GM18861 (cell line): ENCODE measurements around the gene PDE5A.

Experiments
- ATAC-seq: cut with Tn5 transposase; IDR thresholded peaks from one replicate; pipeline ENCODE4 v1.9.1; 2021; ENCODE audit not compliant: unreplicated experiment

Gene PDE5A

GRCh38 chr4:119628281-119629141, at the start of gene PDE5A:
TSS of gene PDE5A (minus strand) at chr4:119628804. CDS start at chr4:119628671, 133 bp downstream.
- ATAC-seq, result peak; percentile 85

- ATAC-seq, result no peak
Observed at GRCh38 chr4:119676101-119676500, 47.5 kb upstream of the PDE5A start.

GRCh38 chr4:119675391-119675790, 46.8 kb upstream of the PDE5A start:
- no peak for ATAC-seq

GRCh38 chr4:119672938-119673337, 44.3 kb upstream of the PDE5A start:
- no peak for ATAC-seq

- ATAC-seq, result no peak
Observed at GRCh38 chr4:119672086-119672485, 43.5 kb upstream of the PDE5A start.

- no peak for ATAC-seq
Observed at GRCh38 chr4:119671205-119671604, 42.6 kb upstream of the PDE5A start.

GRCh38 chr4:119667802-119668201, 39.2 kb upstream of the PDE5A start:
- ATAC-seq, result no peak

- no peak for ATAC-seq
Observed at GRCh38 chr4:119666653-119667091, 38.1 kb upstream of the PDE5A start.

- ATAC-seq, result no peak
Observed at GRCh38 chr4:119665752-119666151, 37.1 kb upstream of the PDE5A start.

- ATAC-seq, result no peak
Observed at GRCh38 chr4:119664168-119664907, 35.7 kb upstream of the PDE5A start.

GRCh38 chr4:119663160-119663788, 34.7 kb upstream of the PDE5A start:
- peak; percentile 40 for ATAC-seq

- ATAC-seq, result peak; percentile 20
Observed at GRCh38 chr4:119662612-119663011, 34.0 kb upstream of the PDE5A start.

- ATAC-seq, result no peak
Observed at GRCh38 chr4:119661231-119661630, 32.6 kb upstream of the PDE5A start.

GRCh38 chr4:119659576-119659975, 31.0 kb upstream of the PDE5A start:
- no peak for ATAC-seq

- no peak for ATAC-seq
Observed at GRCh38 chr4:119657111-119657611, 28.6 kb upstream of the PDE5A start.

GRCh38 chr4:119656342-119656741, 27.7 kb upstream of the PDE5A start:
- no peak for ATAC-seq

- no peak for ATAC-seq
Observed at GRCh38 chr4:119655111-119655837, 26.7 kb upstream of the PDE5A start.

GRCh38 chr4:119653990-119654389, 25.4 kb upstream of the PDE5A start:
- ATAC-seq, result no peak

GRCh38 chr4:119652998-119653397, 24.4 kb upstream of the PDE5A start:
- ATAC-seq, result no peak

GRCh38 chr4:119648398-119648797, 19.8 kb upstream of the PDE5A start:
- no peak for ATAC-seq

- ATAC-seq, result no peak
Observed at GRCh38 chr4:119647558-119647957, 19.0 kb upstream of the PDE5A start.
